GM10266 (cell line): ENCODE results near the gene CASP3.
A peak's percentile ranks its signal among the peaks of the same experiment; 100 is the strongest.
"Not testable (repeated sequence)": the region's sequence is repeated elsewhere in the genome, so short reads cannot be mapped to it uniquely, and the experiment has no call there.

Experiments used
- DNase-seq: peaks from one replicate; pipeline ENCODE4 v3.0.0; 2012; ENCODE audit errors: extremely low spot score
- CTCF ChIP-seq: IDR thresholded peaks from 2 replicates; pipeline ENCODE4 v1.5.1; 2012; ENCODE audit warnings: mild to moderate bottlenecking, low read depth; ENCODE audit not compliant: control insufficient read depth, insufficient read depth; ENCODE audit errors: missing control alignments

The CASP3 gene

GRCh38 chr4:184616633-184617551 is 32.4 kb downstream of the CASP3 start:
- DNase-seq: peak; percentile 45

GRCh38 chr4:184616168-184616567 is 33.1 kb downstream of the CASP3 start:
- DNase-seq: not testable (repeated sequence)

More at GRCh38 chr4:184616633-184617551, 32.4 kb downstream of the CASP3 start:
- no peak for TF ChIP-seq CTCF

- no peak for DNase-seq
- no peak for TF ChIP-seq CTCF
These were observed 34.7 kb downstream of the CASP3 start for GRCh38 chr4:184614509-184614908.

- TF ChIP-seq CTCF: no peak
- no peak for DNase-seq
These were observed 35.8 kb downstream of the CASP3 start for GRCh38 chr4:184613405-184613804.

- DNase-seq: no peak
- TF ChIP-seq CTCF: no peak
These were observed 37.2 kb downstream of the CASP3 start for GRCh38 chr4:184612074-184612473.

GRCh38 chr4:184607429-184607828 is 41.8 kb downstream of the CASP3 start:
- not testable (repeated sequence) for DNase-seq

GRCh38 chr4:184602857-184603256 is 46.4 kb downstream of the CASP3 start:
- not testable (repeated sequence) for DNase-seq

- not testable (repeated sequence) for DNase-seq
These were observed 48.3 kb downstream of the CASP3 start for GRCh38 chr4:184600982-184601381.

GRCh38 chr4:184599492-184600135 is 49.6 kb downstream of the CASP3 start:
- no peak for DNase-seq
- no peak for TF ChIP-seq CTCF
